HCT116 (cell line): ENCODE measurements around the gene NT5DC3. TPM values are rescaled to one million over a fixed set of nuclear protein-coding genes. Genes with fewer than 3 reads are reported as not detected.

Source experiments
- ATAC-seq: fragments of 200-7000 bp; cut with Tn5 transposase; 2 replicates; pipeline ENCODE4 v1.9.1; 2020; ENCODE audit warnings: mild to moderate bottlenecking, moderate library complexity
- BruUV-seq: library from RNA; stranded (reverse); fragments of 400-500 nt; replicated peaks from 2 replicates; lab custom pipeline; 2021; lab: Mats Ljungman, UMichigan
- CTCF ChIA-PET: fragments of 300-600 bp; sonication (Branson Sonifier 250); formaldehyde crosslinking; loops from one replicate; lab custom pipeline; 2021; ENCODE audit warnings: antibody characterized with exemption; lab: Charles Lee
- POLR2A ChIA-PET: fragments of 300-600, 350-600 bp; sonication (Branson Sonifier 250); formaldehyde crosslinking; loops from one replicate; lab custom pipeline; 2021; ENCODE audit warnings: antibody characterized with exemption; lab: Charles Lee
- RAD21 ChIA-PET, 2 experiments: fragments of 300-600 bp; sonication (Branson Sonifier 250); formaldehyde crosslinking; loops; one replicate each; lab custom pipeline; 2023; ENCODE audit warnings: low total read pairs in 2 of 2; ENCODE audit not compliant: uncharacterized antibody in 2 of 2, unreplicated experiment in 2 of 2, low non-redundant PET in 1 of 2; lab: Charles Lee
- DNase-seq: peaks from one replicate; pipeline ENCODE4 v3.0.0-alpha.2; 2010; ENCODE audit warnings: low read depth, low spot score
- H2AFZ ChIP-seq: fragments of 200-600 bp; shearing (Covaris generic), sonication (generic); 2 replicates; pipeline ENCODE4 v1.6.1; 2017; ENCODE audit warnings: low read depth, mixed run types, mixed read lengths, antibody characterized with exemption, low read length; ENCODE audit not compliant: poor library complexity, severe bottlenecking
- H3K27ac ChIP-seq: 2 replicates; pipeline ENCODE4 v1.5.1; 2012; ENCODE audit warnings: low read depth, low read length
- H3K27me3 ChIP-seq: fragments of 200-600 bp; sonication (generic); 2 replicates; pipeline ENCODE4 v1.6.1; 2016; ENCODE audit warnings: mixed run types, low read length, mixed read lengths; ENCODE audit not compliant: insufficient read depth
- H3K36me3 ChIP-seq, 2 experiments: fragments of 200-500 bp in 1 of 2; fragments of 200-600 bp in 1 of 2; sonication (Bioruptor generic) in 1 of 2; sonication (generic) in 1 of 2; 2 replicates each; pipeline versions ENCODE4 v1.5.1 to v1.6.1; 2014 to 2016; ENCODE audit warnings: low read length in 2 of 2, inconsistent platforms in 1 of 2, mixed read lengths in 1 of 2, mixed run types in 1 of 2; ENCODE audit not compliant: insufficient read depth in 2 of 2, control insufficient read depth in 1 of 2
- H3K4me1 ChIP-seq, 2 experiments: fragments of 200-600 bp in 1 of 2; sonication (generic) in 1 of 2; 2 replicates each; pipeline versions ENCODE4 v1.5.1 to v1.6.1; 2012 to 2017; ENCODE audit warnings: low read length in 2 of 2, inconsistent platforms in 1 of 2, mild to moderate bottlenecking in 1 of 2, mixed read lengths in 1 of 2, mixed run types in 1 of 2, moderate library complexity in 1 of 2; ENCODE audit not compliant: insufficient read depth in 2 of 2, control insufficient read depth in 1 of 2
- H3K4me2 ChIP-seq: fragments of 200-600 bp; sonication (generic); 2 replicates; pipeline ENCODE4 v1.6.1; 2017; ENCODE audit warnings: mixed run types, low read length, mixed read lengths
- H3K4me3 ChIP-seq, 2 experiments: fragments of 200-600 bp in 1 of 2; sonication (generic) in 1 of 2; replicated peaks in 1 of 2; 2 replicates each; pipeline ENCODE4 v1.5.1; 2011 to 2016; ENCODE audit warnings: low read length in 2 of 2, control low read depth in 1 of 2, low read depth in 1 of 2, mild to moderate bottlenecking in 1 of 2, mixed read lengths in 1 of 2, mixed run types in 1 of 2
- H3K79me2 ChIP-seq: fragments of 200-600 bp; sonication (generic); 2 replicates; pipeline ENCODE4 v1.6.1; 2017; ENCODE audit warnings: mild to moderate bottlenecking, mixed run types, low read length, moderate library complexity, mixed read lengths; ENCODE audit not compliant: insufficient read depth
- H3K9ac ChIP-seq: fragments of 200-600 bp; sonication (generic); 2 replicates; pipeline ENCODE4 v1.6.1; 2016; ENCODE audit warnings: low read length, mixed read lengths
- H3K9me2 ChIP-seq: fragments of 200-600 bp; sonication (generic), shearing (Covaris generic); 2 replicates; pipeline ENCODE4 v1.6.1; 2017; ENCODE audit warnings: mixed run types, mild to moderate bottlenecking, moderate library complexity; ENCODE audit not compliant: insufficient read depth
- H3K9me3 ChIP-seq, 2 experiments: fragments of 200-500 bp in 1 of 2; fragments of 200-600 bp in 1 of 2; sonication (Bioruptor generic) in 1 of 2; sonication (generic) in 1 of 2; 2 replicates each; pipeline ENCODE4 v1.6.1; 2014 to 2017; ENCODE audit warnings: low read length in 2 of 2, mixed read lengths in 2 of 2, inconsistent platforms in 1 of 2, low read depth in 1 of 2, mild to moderate bottlenecking in 1 of 2, mixed run types in 1 of 2, moderate library complexity in 1 of 2; ENCODE audit not compliant: control insufficient read depth in 1 of 2, insufficient read depth in 1 of 2
- H4K20me1 ChIP-seq: fragments of 200-600 bp; sonication (generic), shearing (Covaris generic); 2 replicates; pipeline ENCODE4 v1.6.1; 2017; ENCODE audit warnings: mixed run types, mild to moderate bottlenecking, moderate library complexity; ENCODE audit not compliant: insufficient read depth
- CEBPB ChIP-seq: IDR thresholded peaks from 2 replicates; pipeline ENCODE4 v1.6.1; 2012; ENCODE audit warnings: low read depth
- EGR1 ChIP-seq: IDR thresholded peaks from 2 replicates; pipeline ENCODE4 v1.6.1; 2012; ENCODE audit warnings: low read depth
- ELF1 ChIP-seq: IDR thresholded peaks from 2 replicates; pipeline ENCODE4 v1.6.1; 2012; ENCODE audit warnings: low read depth, borderline replicate concordance
- EZH2 ChIP-seq: fragments of 200-600 bp; sonication (generic); IDR thresholded peaks from 2 replicates; pipeline ENCODE4 v1.6.1; 2017; ENCODE audit warnings: antibody characterized with exemption, mixed run types
- JUND ChIP-seq: IDR thresholded peaks from 2 replicates; pipeline ENCODE4 v1.6.1; 2012
- MAX ChIP-seq: IDR thresholded peaks from 2 replicates; pipeline ENCODE4 v1.6.1; 2012
- POLR2AphosphoS5 ChIP-seq: IDR thresholded peaks from 2 replicates; pipeline ENCODE4 v1.6.1; 2011; ENCODE audit warnings: mild to moderate bottlenecking, low read depth, low read length, moderate library complexity
- RAD21 ChIP-seq: IDR thresholded peaks from 2 replicates; pipeline ENCODE4 v1.6.1; 2012; ENCODE audit warnings: low read depth, mild to moderate bottlenecking
- SIN3A ChIP-seq: IDR thresholded peaks from 2 replicates; pipeline ENCODE4 v1.6.1; 2012; ENCODE audit warnings: low read depth
- SRF ChIP-seq: IDR thresholded peaks from 2 replicates; pipeline ENCODE4 v1.6.1; 2012; ENCODE audit warnings: low read depth
- TCF7L2 ChIP-seq: IDR thresholded peaks from 2 replicates; pipeline ENCODE4 v1.7.0; 2011; ENCODE audit warnings: borderline replicate concordance, inconsistent platforms; ENCODE audit not compliant: insufficient read depth, insufficient read length; ENCODE audit errors: extremely low read depth
- ZBTB33 ChIP-seq: IDR thresholded peaks from 2 replicates; pipeline ENCODE4 v1.6.1; 2011; ENCODE audit warnings: mild to moderate bottlenecking, low read length, moderate library complexity; ENCODE audit not compliant: insufficient replicate concordance; ENCODE audit errors: extremely low read depth
- ZFX ChIP-seq: fragments of 450-650 bp; IDR thresholded peaks from 2 replicates; pipeline ENCODE4 v1.6.1; 2017
- ZNF274 ChIP-seq: fragments of 200-500 bp; sonication (Bioruptor generic); IDR thresholded peaks from 2 replicates; pipeline ENCODE4 v1.6.1; 2014; ENCODE audit warnings: mild to moderate bottlenecking, low read depth, low read length, inconsistent platforms
- intact Hi-C: fragments of 100-400 bp; cut with micrococcal nuclease; formaldehyde crosslinking; loops from 2 replicates; pipeline ENCODE4 v1.10.0; 2022
- total RNA-seq: library from RNA; stranded (reverse); gene quantifications from one replicate; pipeline ENCODE4 v1.2.1, GENCODE V29; 2021; ENCODE audit not compliant: unreplicated experiment
- TF ChIP-seq, protein P1 (sequence below), 3 experiments: fragments of 200-600 bp in 1 of 3; sonication (generic) in 1 of 3; IDR thresholded peaks in 2 of 3; conservative IDR thresholded peaks in 1 of 3; 2 replicates each; pipeline ENCODE4 v1.5.1; 2012 to 2017; ENCODE audit warnings: low read depth in 2 of 3, low read length in 2 of 3, antibody characterized with exemption in 1 of 3, borderline replicate concordance in 1 of 3, control low read depth in 1 of 3, mild to moderate bottlenecking in 1 of 3, mixed read lengths in 1 of 3, mixed run types in 1 of 3, moderate library complexity in 1 of 3; ENCODE audit not compliant: insufficient read depth in 1 of 3

Gene NT5DC3
- total RNA-seq, 1 experiment from 2014 or later = 18.7 TPM

GRCh38 chr12:103771466-103771865 lies 69.6 kb downstream of the NT5DC3 start:
- ChIA-PET POLR2A (no interaction called here), CTCF (interaction anchor here (0.6 to 1.6 kb wide), 4 partner anchors 97 to 341 kb away, joined by 3 to 6 read pairs (median 4); no protein-coding TSS in a partner anchor)

More at GRCh38 chr12:103771466-103771865, 69.6 kb downstream of the NT5DC3 start:
- RAD21 ChIA-PET = no interaction called here
- Histone ChIP-seq H2AFZ (no peak overlapping the region), H3K9ac (no peak overlapping the region), H3K4me1 (peaks cover 6 to 8% of the 10 kb centered on the region in 2 experiments; a peak in 2 of 4 replicates), H3K9me3 (no peaks in the 10 kb centered on the region), H3K4me3 (no peak overlapping the region), H4K20me1 (no peaks in the 10 kb centered on the region), H3K36me3 (peaks cover 0 to 4% of the 10 kb centered on the region in 2 experiments; a peak in 3 of 4 replicates), H3K79me2 (no peaks in the 10 kb centered on the region), H3K27me3 (no peaks in the 10 kb centered on the region), H3K4me2 (no peak overlapping the region), H3K9me2 (no peaks in the 10 kb centered on the region), H3K27ac (no peak overlapping the region)
- ATAC-seq (peak; percentile 85), DNase-seq (no peak)
- intact Hi-C loops = loop anchor here (1.0 to 10.0 kb wide), 3 partner anchors 99 to 336 kb away; no protein-coding TSS in a partner anchor
- BruUV-seq = no TSS peak
- no peak for TF ChIP-seq SIN3A
- TF ChIP-seq EGR1 = no peak
- no peak for TF ChIP-seq ZFX
- TF ChIP-seq TCF7L2 = no peak
- TF ChIP-seq EZH2 = no peak
- no peak for TF ChIP-seq MAX
- no peak for TF ChIP-seq ZBTB33
- TF ChIP-seq, protein P1, sequence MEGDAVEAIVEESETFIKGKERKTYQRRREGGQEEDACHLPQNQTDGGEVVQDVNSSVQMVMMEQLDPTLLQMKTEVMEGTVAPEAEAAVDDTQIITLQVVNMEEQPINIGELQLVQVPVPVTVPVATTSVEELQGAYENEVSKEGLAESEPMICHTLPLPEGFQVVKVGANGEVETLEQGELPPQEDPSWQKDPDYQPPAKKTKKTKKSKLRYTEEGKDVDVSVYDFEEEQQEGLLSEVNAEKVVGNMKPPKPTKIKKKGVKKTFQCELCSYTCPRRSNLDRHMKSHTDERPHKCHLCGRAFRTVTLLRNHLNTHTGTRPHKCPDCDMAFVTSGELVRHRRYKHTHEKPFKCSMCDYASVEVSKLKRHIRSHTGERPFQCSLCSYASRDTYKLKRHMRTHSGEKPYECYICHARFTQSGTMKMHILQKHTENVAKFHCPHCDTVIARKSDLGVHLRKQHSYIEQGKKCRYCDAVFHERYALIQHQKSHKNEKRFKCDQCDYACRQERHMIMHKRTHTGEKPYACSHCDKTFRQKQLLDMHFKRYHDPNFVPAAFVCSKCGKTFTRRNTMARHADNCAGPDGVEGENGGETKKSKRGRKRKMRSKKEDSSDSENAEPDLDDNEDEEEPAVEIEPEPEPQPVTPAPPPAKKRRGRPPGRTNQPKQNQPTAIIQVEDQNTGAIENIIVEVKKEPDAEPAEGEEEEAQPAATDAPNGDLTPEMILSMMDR (IDR thresholded peaks at IDR 0.05 in 2 of 3, conservative IDR thresholded peaks at IDR 0.05 in 1 of 3; ENCODE audit: borderline replicate concordance in 1 of 3, insufficient read depth in 1 of 3, low read depth in 2 of 3, low read length in 2 of 3) = peak; percentile 64 to 73 (median 68); a peak in 5 of 6 replicates
- no peak for TF ChIP-seq JUND
- TF ChIP-seq RAD21 = peak; percentile 91
- no peak for TF ChIP-seq ZNF274
- peak; percentile 22; the same call in 1 of the 2 replicates for TF ChIP-seq POLR2AphosphoS5
- TF ChIP-seq SRF = no peak
- no peak for TF ChIP-seq CEBPB
- no peak for TF ChIP-seq ELF1
- TF ChIP-seq, all 23 proteins: peak for 3
